ENCODE measurements around the gene F8A3. TPM values are rescaled to one million over a fixed set of nuclear protein-coding genes. Genes with fewer than 3 reads are reported as not detected.

The F8A3 gene
- total and polyA plus RNA-seq, 2 of the 8 experiments (the other 6 are each of a cell fraction or from before 2014, with no cell fraction given) = 0.11 to 0.60 TPM

DNA sequence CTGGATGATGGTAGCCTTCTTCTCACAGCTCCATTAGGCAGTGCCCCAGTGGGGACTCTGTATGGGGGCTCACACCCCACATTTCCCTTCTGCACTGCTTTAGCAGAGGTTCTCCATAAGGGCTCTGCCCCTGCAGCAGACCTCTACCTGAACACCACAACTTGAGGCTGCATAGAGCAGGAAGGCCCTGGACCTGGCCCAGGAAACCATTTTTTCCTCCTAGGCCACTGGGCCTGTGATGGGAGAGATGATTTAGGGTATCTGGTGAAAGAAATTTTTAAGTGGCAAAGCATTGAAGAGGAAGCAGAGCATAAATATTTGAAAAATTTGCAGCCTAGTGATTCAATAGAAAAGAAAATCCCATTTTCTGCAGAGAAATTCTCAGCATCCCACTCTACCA is 17.3 kb downstream of the F8A3 start:
- DNase-seq (ENCODE audit: low read depth in 1 of 2, low spot score in 2 of 2) = no peak
- H3K23ac ChIP-seq (ENCODE audit: insufficient read length) = no peak overlapping the region
- H2BK20ac ChIP-seq (ENCODE audit: low read length) = no peak overlapping the region
- no peak overlapping the region for H2BK12ac ChIP-seq (ENCODE audit: low read depth, low read length)
- FAIRE-seq = no peak
- no peaks in the 10 kb centered on the region for H3K79me2 ChIP-seq (ENCODE audit: control insufficient read depth in 1 of 2, insufficient read depth in 2 of 2, low read length in 2 of 2)
- no peak overlapping the region for H2AK5ac ChIP-seq (ENCODE audit: low read depth, low read length)
- peaks cover 0 to 2% (median 0%) of the 10 kb centered on the region in 4 experiments; a peak in 1 of 7 replicates for H3K27me3 ChIP-seq (replicated peaks in 1 of 4; ENCODE audit: control insufficient read depth in 3 of 4, extremely low read depth in 1 of 4, insufficient read depth in 3 of 4, low read length in 3 of 4)
- H3K9me3 ChIP-seq (ENCODE audit: insufficient read depth in 2 of 2, low read depth in 1 of 2, low read length in 1 of 2) = peaks cover 3 to 14% of the 10 kb centered on the region in 2 experiments; a peak in 2 of 4 replicates
- no peak overlapping the region for H3K9ac ChIP-seq (replicated peaks in 1 of 4; ENCODE audit: extremely low read depth in 1 of 4, low read depth in 3 of 4, low read length in 3 of 4)
- no peak overlapping the region for H3K56ac ChIP-seq (replicated peaks; ENCODE audit: insufficient read length, low read depth, low read length)
- H4K91ac ChIP-seq (replicated peaks; ENCODE audit: insufficient read length, low read length) = no peak overlapping the region
- H3K36me3 ChIP-seq (ENCODE audit: control insufficient read depth in 2 of 4, insufficient read depth in 4 of 4, low read length in 3 of 4) = no peaks in the 10 kb centered on the region
- H2BK120ac ChIP-seq (replicated peaks; ENCODE audit: low read depth, low read length) = no peak overlapping the region
- no peaks in the 10 kb centered on the region for H4K20me1 ChIP-seq (replicated peaks in 1 of 2; ENCODE audit: control insufficient read depth in 1 of 2, insufficient read depth in 2 of 2, low read length in 2 of 2)
- no peak overlapping the region for H4K5ac ChIP-seq (ENCODE audit: insufficient read length, low read depth, low read length)
- H3K23me2 ChIP-seq (ENCODE audit: low read depth, low read length) = no peaks in the 10 kb centered on the region
- no peak overlapping the region for H3K4me3 ChIP-seq (ENCODE audit: extremely low read depth in 1 of 4, insufficient read depth in 2 of 4, low read depth in 3 of 4, low read length in 4 of 4)
- no peak overlapping the region for H3K14ac ChIP-seq (ENCODE audit: insufficient read length)
- H2BK15ac ChIP-seq (ENCODE audit: low read length) = no peak overlapping the region
- no peak overlapping the region for H3K27ac ChIP-seq (ENCODE audit: low read depth, low read length)
- ChIA-PET POLR2A (ENCODE audit: partially characterized antibody) (no interaction called here), CTCF (ENCODE audit: partially characterized antibody) (no interaction called here)
- H3K4me2 ChIP-seq (ENCODE audit: insufficient read depth in 1 of 2, low read depth in 2 of 2, low read length in 2 of 2) = no peak overlapping the region
- no peak overlapping the region for H2AFZ ChIP-seq (ENCODE audit: low read length)
- no peak overlapping the region for H2BK5ac ChIP-seq (ENCODE audit: low read depth, low read length)
- no peaks in the 10 kb centered on the region for H3K4me1 ChIP-seq (replicated peaks in 1 of 4; ENCODE audit: control insufficient read depth in 3 of 4, insufficient read depth in 4 of 4, low read length in 3 of 4)
- H4K8ac ChIP-seq (ENCODE audit: extremely low read depth, insufficient read depth, low read length) = no peak overlapping the region
- H3K4ac ChIP-seq (replicated peaks; ENCODE audit: insufficient read length, low read depth, low read length) = no peak overlapping the region
- no peaks in the 10 kb centered on the region for H3K79me1 ChIP-seq (ENCODE audit: low read depth, low read length)
- no peak overlapping the region for H3K18ac ChIP-seq (ENCODE audit: extremely low read depth, low read length)
- TF ChIP-seq, protein P1, sequence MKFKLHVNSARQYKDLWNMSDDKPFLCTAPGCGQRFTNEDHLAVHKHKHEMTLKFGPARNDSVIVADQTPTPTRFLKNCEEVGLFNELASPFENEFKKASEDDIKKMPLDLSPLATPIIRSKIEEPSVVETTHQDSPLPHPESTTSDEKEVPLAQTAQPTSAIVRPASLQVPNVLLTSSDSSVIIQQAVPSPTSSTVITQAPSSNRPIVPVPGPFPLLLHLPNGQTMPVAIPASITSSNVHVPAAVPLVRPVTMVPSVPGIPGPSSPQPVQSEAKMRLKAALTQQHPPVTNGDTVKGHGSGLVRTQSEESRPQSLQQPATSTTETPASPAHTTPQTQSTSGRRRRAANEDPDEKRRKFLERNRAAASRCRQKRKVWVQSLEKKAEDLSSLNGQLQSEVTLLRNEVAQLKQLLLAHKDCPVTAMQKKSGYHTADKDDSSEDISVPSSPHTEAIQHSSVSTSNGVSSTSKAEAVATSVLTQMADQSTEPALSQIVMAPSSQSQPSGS (IDR thresholded peaks at IDR 0.05; ENCODE audit: low read length) = no peak
- TF ChIP-seq EZH2 (IDR thresholded peaks at IDR 0.05; ENCODE audit: low read depth, low read length, severe bottlenecking) (no peak), HDAC2 (IDR thresholded peaks at IDR 0.05; ENCODE audit: borderline replicate concordance in 1 of 2, low read depth in 2 of 2, low read length in 2 of 2) (no peak), CBX5 (IDR thresholded peaks at IDR 0.05; ENCODE audit: low read depth, low read length) (no peak), ASH2L (IDR thresholded peaks at IDR 0.05; ENCODE audit: low read length) (no peak), CREB1 (IDR thresholded peaks at IDR 0.05) (no peak), RBBP5 (IDR thresholded peaks at IDR 0.05; ENCODE audit: borderline replicate concordance, low read depth, low read length) (no peak), TAF1 (IDR thresholded peaks at IDR 0.05; ENCODE audit: low read depth, low read length) (no peak), EGR1 (IDR thresholded peaks at IDR 0.05; ENCODE audit: borderline replicate concordance, low read depth, low read length) (no peak), SP1 (IDR thresholded peaks at IDR 0.05; ENCODE audit: low read depth, low read length) (no peak), TBP (IDR thresholded peaks at IDR 0.05; ENCODE audit: low read depth, low read length) (no peak), CEBPB (IDR thresholded peaks at IDR 0.05; ENCODE audit: low read depth, low read length) (no peak), POU5F1 (IDR thresholded peaks at IDR 0.05; ENCODE audit: low read depth, low read length) (no peak)
- TF ChIP-seq, protein P2, sequence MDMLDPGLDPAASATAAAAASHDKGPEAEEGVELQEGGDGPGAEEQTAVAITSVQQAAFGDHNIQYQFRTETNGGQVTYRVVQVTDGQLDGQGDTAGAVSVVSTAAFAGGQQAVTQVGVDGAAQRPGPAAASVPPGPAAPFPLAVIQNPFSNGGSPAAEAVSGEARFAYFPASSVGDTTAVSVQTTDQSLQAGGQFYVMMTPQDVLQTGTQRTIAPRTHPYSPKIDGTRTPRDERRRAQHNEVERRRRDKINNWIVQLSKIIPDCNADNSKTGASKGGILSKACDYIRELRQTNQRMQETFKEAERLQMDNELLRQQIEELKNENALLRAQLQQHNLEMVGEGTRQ (IDR thresholded peaks at IDR 0.05; ENCODE audit: low read length) = no peak

All from H1 (cell line).